ENCODE data around the gene TNIK.

Gene TNIK

GRCh38 chr3:171254315-171254714 is 205.9 kb downstream of the TNIK start:
- no peak for TF ChIP-seq CTCF (conservative IDR thresholded peaks at IDR 0.05; ENCODE audit: control insufficient read depth, insufficient read depth, low read depth, low read length)
- no peak overlapping the region for H3K4me3 ChIP-seq (ENCODE audit: control insufficient read depth, low read depth, low read length)
- DNase-seq (ENCODE audit: low read depth) = no peak

- H3K4me3 ChIP-seq (ENCODE audit: control insufficient read depth, low read depth, low read length) = no peak overlapping the region
- no peak for DNase-seq (ENCODE audit: low read depth)
- no peak for TF ChIP-seq CTCF (conservative IDR thresholded peaks at IDR 0.05; ENCODE audit: control insufficient read depth, insufficient read depth, low read depth, low read length)
Observed at GRCh38 chr3:171251835-171252234, 208.4 kb downstream of the TNIK start.

- DNase-seq (ENCODE audit: low read depth) = no peak
- no peak overlapping the region for H3K4me3 ChIP-seq (ENCODE audit: control insufficient read depth, low read depth, low read length)
- no peak for TF ChIP-seq CTCF (conservative IDR thresholded peaks at IDR 0.05; ENCODE audit: control insufficient read depth, insufficient read depth, low read depth, low read length)
Observed at GRCh38 chr3:171250444-171250843, 209.8 kb downstream of the TNIK start.

- H3K4me3 ChIP-seq (ENCODE audit: control insufficient read depth, low read depth, low read length) = no peak overlapping the region
- TF ChIP-seq CTCF (conservative IDR thresholded peaks at IDR 0.05; ENCODE audit: control insufficient read depth, insufficient read depth, low read depth, low read length) = no peak
- DNase-seq (ENCODE audit: low read depth) = no peak
Observed at GRCh38 chr3:171249245-171249644, 211.0 kb downstream of the TNIK start.

- H3K4me3 ChIP-seq (ENCODE audit: control insufficient read depth, low read depth, low read length) = no peak overlapping the region
- TF ChIP-seq CTCF (conservative IDR thresholded peaks at IDR 0.05; ENCODE audit: control insufficient read depth, insufficient read depth, low read depth, low read length) = no peak
- DNase-seq (ENCODE audit: low read depth) = no peak
Observed at GRCh38 chr3:171248426-171249111, 211.6 kb downstream of the TNIK start.

- DNase-seq (ENCODE audit: low read depth) = no peak
- H3K4me3 ChIP-seq (ENCODE audit: control insufficient read depth, low read depth, low read length) = no peak overlapping the region
- TF ChIP-seq CTCF (conservative IDR thresholded peaks at IDR 0.05; ENCODE audit: control insufficient read depth, insufficient read depth, low read depth, low read length) = no peak
Observed at GRCh38 chr3:171245796-171246765, 214.1 kb downstream of the TNIK start.

Measured in fibroblast of mammary gland (primary cell).